ENCODE results near the gene IGSF9. TPM values are rescaled to one million over a fixed set of nuclear protein-coding genes. Genes with fewer than 3 reads are reported as not detected.

IGSF9 gene
- total and polyA plus RNA-seq, 2 of the 13 experiments (the other 11 are each of a cell fraction or from before 2014, with no cell fraction given) = 0.03 TPM; not detected in 1

GRCh38 chr1:159915571-159916241, 29.7 kb downstream of the IGSF9 start:
- Histone ChIP-seq H3K79me2 (ENCODE audit: insufficient read depth, low read length) (no peaks in the 10 kb centered on the region), H3K9ac (ENCODE audit: insufficient read depth, low read depth, low read length) (no peak overlapping the region), H3K36me3 (replicated peaks in 1 of 2; ENCODE audit: control insufficient read depth in 1 of 2, insufficient read depth in 2 of 2, low read length in 2 of 2) (no peaks in the 10 kb centered on the region), H2AFZ (ENCODE audit: low read length) (no peak overlapping the region), H3K4me2 (ENCODE audit: low read depth, low read length) (no peak overlapping the region), H4K20me1 (ENCODE audit: insufficient read depth, low read length) (no peaks in the 10 kb centered on the region), H3K4me3 (replicated peaks in 1 of 3; ENCODE audit: insufficient read depth in 1 of 3, low read depth in 2 of 3, low read length in 3 of 3) (no peak overlapping the region), H3K4me1 (ENCODE audit: insufficient read depth, low read length) (peaks cover 4% of the 10 kb centered on the region), H3K27ac (ENCODE audit: extremely low read length, insufficient read depth, low read length) (no peak overlapping the region), H3K27me3 (ENCODE audit: control insufficient read depth in 1 of 2, insufficient read depth in 2 of 2, low read length in 2 of 2) (no peaks in the 10 kb centered on the region), H3K9me3 (ENCODE audit: low read length) (no peaks in the 10 kb centered on the region)
- TF ChIP-seq FOXO1 (CRISPR knock-in tag; IDR thresholded peaks at IDR 0.05) = no peak
- TF ChIP-seq ZNF224 (CRISPR knock-in tag; IDR thresholded peaks at IDR 0.05) = no peak
- TF ChIP-seq SNAPC2 (CRISPR knock-in tag; IDR thresholded peaks at IDR 0.05) = no peak
- no peak for TF ChIP-seq ZNF333 (CRISPR knock-in tag; IDR thresholded peaks at IDR 0.05; ENCODE audit: borderline replicate concordance)
- TF ChIP-seq ZNF460 (CRISPR knock-in tag; IDR thresholded peaks at IDR 0.05; ENCODE audit: borderline replicate concordance) = no peak
- no peak for TF ChIP-seq HNRNPH1 (optimal IDR thresholded peaks at IDR 0.05; ENCODE audit: low read depth, low read length)
- TF ChIP-seq FUBP1 (CRISPR knock-in tag; IDR thresholded peaks at IDR 0.05; ENCODE audit: borderline replicate concordance) = no peak
- no peak for TF ChIP-seq ZNF557 (CRISPR knock-in tag; IDR thresholded peaks at IDR 0.05)
- TF ChIP-seq SKI (IDR thresholded peaks at IDR 0.05; ENCODE audit: partially characterized antibody) = no peak
- TF ChIP-seq ZFAT (CRISPR knock-in tag; conservative IDR thresholded peaks at IDR 0.05) = no peak
- no peak for TF ChIP-seq MAF1 (CRISPR knock-in tag; IDR thresholded peaks at IDR 0.05; ENCODE audit: borderline replicate concordance)
- TF ChIP-seq ZNF737 (CRISPR knock-in tag; IDR thresholded peaks at IDR 0.05; ENCODE audit: borderline replicate concordance) = no peak
- no peak for TF ChIP-seq ZNF207 (IDR thresholded peaks at IDR 0.05; ENCODE audit: borderline replicate concordance)
- in situ Hi-C loops (cut with HindIII; ENCODE audit: extremely low pct_ligation_motif_present, low pct_unique_long_range_greater_than_20kb) (no loop called here), intact Hi-C loops (cut with micrococcal nuclease; ENCODE audit: unreplicated experiment) (no loop called here)
- POLR2A ChIA-PET = no interaction called here
- ATAC-seq = no peak
- no peak for DNase-seq (ENCODE audit: low spot score)
- BruUV-seq (replicated peaks) = no TSS peak
- 31% methylated on average over 5 of the region's 5 CpGs for WGBS (ENCODE audit: low lambda C conversion rate)
- CTCF ChIA-PET (ENCODE audit: low intra/inter-chr PET ratio, low total read pairs) = no interaction called here
- FAIRE-seq = no peak
